ENCODE measurements around the gene CCDC175.

- TF ChIP-seq, protein P1, sequence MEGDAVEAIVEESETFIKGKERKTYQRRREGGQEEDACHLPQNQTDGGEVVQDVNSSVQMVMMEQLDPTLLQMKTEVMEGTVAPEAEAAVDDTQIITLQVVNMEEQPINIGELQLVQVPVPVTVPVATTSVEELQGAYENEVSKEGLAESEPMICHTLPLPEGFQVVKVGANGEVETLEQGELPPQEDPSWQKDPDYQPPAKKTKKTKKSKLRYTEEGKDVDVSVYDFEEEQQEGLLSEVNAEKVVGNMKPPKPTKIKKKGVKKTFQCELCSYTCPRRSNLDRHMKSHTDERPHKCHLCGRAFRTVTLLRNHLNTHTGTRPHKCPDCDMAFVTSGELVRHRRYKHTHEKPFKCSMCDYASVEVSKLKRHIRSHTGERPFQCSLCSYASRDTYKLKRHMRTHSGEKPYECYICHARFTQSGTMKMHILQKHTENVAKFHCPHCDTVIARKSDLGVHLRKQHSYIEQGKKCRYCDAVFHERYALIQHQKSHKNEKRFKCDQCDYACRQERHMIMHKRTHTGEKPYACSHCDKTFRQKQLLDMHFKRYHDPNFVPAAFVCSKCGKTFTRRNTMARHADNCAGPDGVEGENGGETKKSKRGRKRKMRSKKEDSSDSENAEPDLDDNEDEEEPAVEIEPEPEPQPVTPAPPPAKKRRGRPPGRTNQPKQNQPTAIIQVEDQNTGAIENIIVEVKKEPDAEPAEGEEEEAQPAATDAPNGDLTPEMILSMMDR (IDR thresholded peaks at IDR 0.05), result no peak
- no peak for TF ChIP-seq POLR2A (IDR thresholded peaks at IDR 0.05; ENCODE audit: low read depth)
These were observed 34.9 kb downstream of the CCDC175 start for GRCh38 chr14:59541731-59542130.

All from esophagus muscularis mucosa (tissue), 3 donors.